ENCODE measurements around the gene BOLA3.

Gene BOLA3

GRCh38 chr2:74110537-74110936, 37.2 kb downstream of the BOLA3 start:
- Histone ChIP-seq H3K27me3 (no peaks in the 10 kb centered on the region), H3K4me3 (ENCODE audit: low read depth, low read length) (no peak overlapping the region), H3K4me1 (no peaks in the 10 kb centered on the region), H3K9me3 (no peaks in the 10 kb centered on the region), H3K36me3 (no peaks in the 10 kb centered on the region)
- no peak for DNase-seq
- TF ChIP-seq CTCF (IDR thresholded peaks at IDR 0.05; ENCODE audit: low read depth, low read length): no peak

- no peaks in the 10 kb centered on the region for H3K4me1 ChIP-seq
- H3K36me3 ChIP-seq: no peaks in the 10 kb centered on the region
- no peak for DNase-seq
- H3K27me3 ChIP-seq: no peaks in the 10 kb centered on the region
- H3K9me3 ChIP-seq: no peaks in the 10 kb centered on the region
- TF ChIP-seq CTCF (IDR thresholded peaks at IDR 0.05; ENCODE audit: low read depth, low read length): no peak
- H3K4me3 ChIP-seq (ENCODE audit: low read depth, low read length): no peak overlapping the region
Measured at GRCh38 chr2:74109551-74109950, 38.2 kb downstream of the BOLA3 start.

GRCh38 chr2:74107071-74107470, 40.6 kb downstream of the BOLA3 start:
- no peak for TF ChIP-seq CTCF (IDR thresholded peaks at IDR 0.05; ENCODE audit: low read depth, low read length)
- Histone ChIP-seq H3K4me3 (ENCODE audit: low read depth, low read length) (no peak overlapping the region), H3K36me3 (no peaks in the 10 kb centered on the region), H3K4me1 (no peaks in the 10 kb centered on the region), H3K9me3 (no peaks in the 10 kb centered on the region), H3K27me3 (no peaks in the 10 kb centered on the region)
- no peak for DNase-seq

- Histone ChIP-seq H3K27me3 (no peaks in the 10 kb centered on the region), H3K4me1 (no peaks in the 10 kb centered on the region), H3K4me3 (ENCODE audit: low read depth, low read length) (no peak overlapping the region), H3K9me3 (no peaks in the 10 kb centered on the region), H3K36me3 (peaks cover 3% of the 10 kb centered on the region; the same call in 1 of the 2 replicates)
- no peak for DNase-seq
- TF ChIP-seq CTCF (IDR thresholded peaks at IDR 0.05; ENCODE audit: low read depth, low read length): no peak
Measured at GRCh38 chr2:74105413-74105812, 42.3 kb downstream of the BOLA3 start.

- Histone ChIP-seq H3K9me3 (no peaks in the 10 kb centered on the region), H3K27me3 (no peaks in the 10 kb centered on the region), H3K36me3 (peaks cover 6% of the 10 kb centered on the region; the same call in 1 of the 2 replicates), H3K4me3 (ENCODE audit: low read depth, low read length) (no peak overlapping the region), H3K4me1 (no peaks in the 10 kb centered on the region)
- TF ChIP-seq CTCF (IDR thresholded peaks at IDR 0.05; ENCODE audit: low read depth, low read length): no peak
- no peak for DNase-seq
Measured at GRCh38 chr2:74104839-74105238, 42.9 kb downstream of the BOLA3 start.

GRCh38 chr2:74103763-74104162, 43.9 kb downstream of the BOLA3 start:
- Histone ChIP-seq H3K36me3 (peaks cover 6% of the 10 kb centered on the region; the same call in 1 of the 2 replicates), H3K4me3 (ENCODE audit: low read depth, low read length) (no peak overlapping the region)

More at GRCh38 chr2:74103763-74104162, 43.9 kb downstream of the BOLA3 start:
- TF ChIP-seq CTCF (IDR thresholded peaks at IDR 0.05; ENCODE audit: low read depth, low read length): no peak
- no peaks in the 10 kb centered on the region for H3K4me1 ChIP-seq
- no peak for DNase-seq
- H3K9me3 ChIP-seq: no peaks in the 10 kb centered on the region
- no peaks in the 10 kb centered on the region for H3K27me3 ChIP-seq
